ENCODE results near the gene TCF7L1. TPM values are rescaled to one million over a fixed set of nuclear protein-coding genes. Genes with fewer than 3 reads are reported as not detected.
"Not testable (repeated sequence)": the region's sequence is repeated elsewhere in the genome, so short reads cannot be mapped to it uniquely, and the experiment has no call there.

Gene TCF7L1
- 2.8 and 7.5 TPM in 2 replicates for total RNA-seq

GRCh38 chr2:85132834-85133637, at the start of gene TCF7L1:
Gene TCF7L1 (plus strand): TSS chr2:85133392. CDS start chr2:85133685, 293 bp downstream.
- DNase-seq (ENCODE audit: low read depth in 2 of 2), result peak; percentile 89 to 96

- DNase-seq (ENCODE audit: low read depth in 2 of 2), result no peak
These were observed 47.6 kb upstream of the TCF7L1 start for GRCh38 chr2:85085563-85085962.

GRCh38 chr2:85087541-85087940, 45.7 kb upstream of the TCF7L1 start:
- no peak for DNase-seq (ENCODE audit: low read depth in 2 of 2)

- no peak for DNase-seq (ENCODE audit: low read depth in 2 of 2)
These were observed 44.3 kb upstream of the TCF7L1 start for GRCh38 chr2:85088921-85089320.

GRCh38 chr2:85089585-85089984, 43.6 kb upstream of the TCF7L1 start:
- no peak for DNase-seq (ENCODE audit: low read depth in 2 of 2)

GRCh38 chr2:85091838-85092237, 41.4 kb upstream of the TCF7L1 start:
- no peak for DNase-seq (ENCODE audit: low read depth in 2 of 2)

GRCh38 chr2:85095094-85095493, 38.1 kb upstream of the TCF7L1 start:
- DNase-seq (ENCODE audit: low read depth in 2 of 2), result no peak

GRCh38 chr2:85096616-85097015, 36.6 kb upstream of the TCF7L1 start:
- DNase-seq (ENCODE audit: low read depth in 2 of 2), result no peak

GRCh38 chr2:85104228-85104627, 29.0 kb upstream of the TCF7L1 start:
- DNase-seq (ENCODE audit: low read depth in 2 of 2), result no peak

- DNase-seq (ENCODE audit: low read depth in 2 of 2), result peak in 1 of 2 donors; percentile 10
These were observed 26.6 kb upstream of the TCF7L1 start for GRCh38 chr2:85106489-85107180.

- no peak for DNase-seq (ENCODE audit: low read depth in 2 of 2)
These were observed 22.1 kb upstream of the TCF7L1 start for GRCh38 chr2:85110991-85111560.

GRCh38 chr2:85111819-85112281, 21.3 kb upstream of the TCF7L1 start:
- no peak for DNase-seq (ENCODE audit: low read depth in 2 of 2)

- DNase-seq (ENCODE audit: low read depth in 2 of 2), result no peak
These were observed 20.1 kb upstream of the TCF7L1 start for GRCh38 chr2:85112906-85113625.

GRCh38 chr2:85114586-85115330, 18.4 kb upstream of the TCF7L1 start:
- DNase-seq (ENCODE audit: low read depth in 2 of 2), result no peak

GRCh38 chr2:85116207-85116606, 17.0 kb upstream of the TCF7L1 start:
- no peak for DNase-seq (ENCODE audit: low read depth in 2 of 2)

GRCh38 chr2:85119900-85120299, 13.3 kb upstream of the TCF7L1 start:
- no peak for DNase-seq (ENCODE audit: low read depth in 2 of 2)

GRCh38 chr2:85120363-85120762, 12.8 kb upstream of the TCF7L1 start:
- no peak for DNase-seq (ENCODE audit: low read depth in 2 of 2)

- not testable (repeated sequence) for DNase-seq (ENCODE audit: low read depth in 2 of 2)
These were observed 6.7 kb upstream of the TCF7L1 start for GRCh38 chr2:85126462-85126861.

- no peak for DNase-seq (ENCODE audit: low read depth in 2 of 2)
These were observed 3.3 kb upstream of the TCF7L1 start for GRCh38 chr2:85129861-85130260.

- DNase-seq (ENCODE audit: low read depth in 2 of 2), result no peak
These were observed 2.8 kb upstream of the TCF7L1 start for GRCh38 chr2:85130407-85130806.

GRCh38 chr2:85131116-85131515, 2.1 kb upstream of the TCF7L1 start:
- DNase-seq (ENCODE audit: low read depth in 2 of 2), result peak; percentile 57 to 75

All from lung microvascular endothelial cell (primary cell).